ENCODE measurements around the gene DNER. TPM values are rescaled to one million over a fixed set of nuclear protein-coding genes. Genes with fewer than 3 reads are reported as not detected.

Gene DNER
- total and polyA plus RNA-seq, 2 donors (not counting 1 experiment from before 2014, with no cell fraction given): not detected

DNA sequence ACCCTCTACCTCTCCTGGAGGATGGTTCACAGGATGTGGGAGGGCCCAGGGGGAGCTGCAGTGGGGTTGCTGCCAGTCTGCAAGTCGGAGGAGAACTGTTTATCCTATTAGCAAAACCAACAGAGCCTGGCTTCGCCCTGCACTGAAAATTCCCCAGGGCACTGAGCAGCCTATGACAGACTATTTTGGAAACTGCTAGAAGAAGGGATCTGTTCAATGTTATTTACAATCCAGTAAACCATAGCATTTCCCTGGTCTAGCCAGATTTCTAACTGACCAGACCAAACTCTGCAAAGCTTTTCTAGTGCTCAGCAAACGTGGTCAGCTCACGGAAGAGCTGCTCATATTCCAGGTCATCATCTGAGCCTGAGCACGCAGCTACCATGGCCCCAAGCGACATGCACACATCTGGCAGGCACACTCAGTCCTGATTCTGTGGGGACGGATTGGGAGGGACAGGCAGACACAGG lies 378.4 kb downstream of the DNER start:
- H3K4me3 ChIP-seq (ENCODE audit: control extremely low read depth in 1 of 5, extremely low read depth in 1 of 5, insufficient read depth in 1 of 5, low read depth in 2 of 5, low read length in 4 of 5): no peak overlapping the region
- H3K27ac ChIP-seq (ENCODE audit: low read length in 2 of 2): no peak overlapping the region
- no peak overlapping the region for H3K4me2 ChIP-seq (replicated peaks; ENCODE audit: low read depth, low read length, poor library complexity, severe bottlenecking)
- Mint-ChIP-seq H3K27me3 (no peaks in the 10 kb centered on the region), H3K9me3 (ENCODE audit: insufficient read depth) (no peaks in the 10 kb centered on the region), H3K4me1 (peaks cover 21% of the 10 kb centered on the region), H3K27ac (no peak overlapping the region), H3K4me3 (no peak overlapping the region)
- DNase-seq: no peak
- no peak for ATAC-seq (ENCODE audit: low read depth)
- H2AFZ ChIP-seq (ENCODE audit: insufficient read depth, low read depth, low read length, poor library complexity, severe bottlenecking): no peak overlapping the region
- WGBS (ENCODE audit: insufficient coverage): 96% methylated on average over 5 of the region's 7 CpGs
- H3K79me2 ChIP-seq (ENCODE audit: control insufficient read depth, insufficient read depth, low read length): no peaks in the 10 kb centered on the region
- CTCF ChIA-PET: no interaction called here
- H3K27me3 ChIP-seq (replicated peaks in 1 of 4; ENCODE audit: control extremely low read depth in 1 of 4, control insufficient read depth in 3 of 4, insufficient read depth in 4 of 4, low read length in 3 of 4): no peaks in the 10 kb centered on the region
- H3K9me3 ChIP-seq (ENCODE audit: control extremely low read depth in 1 of 3, control insufficient read depth in 2 of 3, insufficient read depth in 1 of 3, low read length in 2 of 3): no peaks in the 10 kb centered on the region
- H3K36me3 ChIP-seq (replicated peaks in 1 of 2; ENCODE audit: control extremely low read depth in 1 of 2, control insufficient read depth in 1 of 2, extremely low read depth in 1 of 2, insufficient read depth in 2 of 2, low read length in 1 of 2): no peaks in the 10 kb centered on the region
- H4K20me1 ChIP-seq (ENCODE audit: control insufficient read depth, insufficient read depth, low read length, poor library complexity, severe bottlenecking): no peaks in the 10 kb centered on the region
- H3K4me1 ChIP-seq (ENCODE audit: control insufficient read depth in 2 of 2, insufficient read depth in 2 of 2, low read length in 2 of 2): peaks cover 16 to 32% of the 10 kb centered on the region in 2 donors
- intact Hi-C loops (cut with micrococcal nuclease): no loop called here
- POLR2A ChIA-PET: no interaction called here
- no peak for TF ChIP-seq EZH2 (IDR thresholded peaks at IDR 0.05; ENCODE audit: borderline replicate concordance, insufficient read depth, low read depth, low read length, poor library complexity, severe bottlenecking)
- TF ChIP-seq, protein P1, sequence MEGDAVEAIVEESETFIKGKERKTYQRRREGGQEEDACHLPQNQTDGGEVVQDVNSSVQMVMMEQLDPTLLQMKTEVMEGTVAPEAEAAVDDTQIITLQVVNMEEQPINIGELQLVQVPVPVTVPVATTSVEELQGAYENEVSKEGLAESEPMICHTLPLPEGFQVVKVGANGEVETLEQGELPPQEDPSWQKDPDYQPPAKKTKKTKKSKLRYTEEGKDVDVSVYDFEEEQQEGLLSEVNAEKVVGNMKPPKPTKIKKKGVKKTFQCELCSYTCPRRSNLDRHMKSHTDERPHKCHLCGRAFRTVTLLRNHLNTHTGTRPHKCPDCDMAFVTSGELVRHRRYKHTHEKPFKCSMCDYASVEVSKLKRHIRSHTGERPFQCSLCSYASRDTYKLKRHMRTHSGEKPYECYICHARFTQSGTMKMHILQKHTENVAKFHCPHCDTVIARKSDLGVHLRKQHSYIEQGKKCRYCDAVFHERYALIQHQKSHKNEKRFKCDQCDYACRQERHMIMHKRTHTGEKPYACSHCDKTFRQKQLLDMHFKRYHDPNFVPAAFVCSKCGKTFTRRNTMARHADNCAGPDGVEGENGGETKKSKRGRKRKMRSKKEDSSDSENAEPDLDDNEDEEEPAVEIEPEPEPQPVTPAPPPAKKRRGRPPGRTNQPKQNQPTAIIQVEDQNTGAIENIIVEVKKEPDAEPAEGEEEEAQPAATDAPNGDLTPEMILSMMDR (IDR thresholded peaks at IDR 0.05): no peak
- H3K9ac ChIP-seq (ENCODE audit: low read length): no peak overlapping the region

DNA sequence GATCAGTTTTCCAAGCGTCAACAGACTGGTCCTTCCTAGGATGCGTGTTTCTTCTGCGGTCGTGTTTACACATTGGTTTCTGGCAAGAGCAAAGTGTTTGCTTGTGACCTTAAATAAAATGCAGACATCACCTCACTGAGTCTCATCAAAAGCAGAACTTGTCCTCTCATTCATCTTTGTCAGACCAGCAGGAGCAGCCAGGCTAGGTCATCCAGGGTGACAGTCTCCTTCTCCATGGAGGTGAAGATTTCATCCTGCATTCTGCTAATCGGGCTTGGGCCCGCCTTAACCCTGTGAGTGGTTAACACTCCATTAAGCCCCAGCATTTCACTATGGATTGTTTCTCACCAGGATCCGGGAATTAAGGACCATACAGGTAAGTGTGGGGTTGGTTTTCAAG lies 379.0 kb downstream of the DNER start:
- Histone ChIP-seq H3K27me3 (replicated peaks in 1 of 4; ENCODE audit: control extremely low read depth in 1 of 4, control insufficient read depth in 3 of 4, insufficient read depth in 4 of 4, low read length in 3 of 4) (no peaks in the 10 kb centered on the region), H3K4me2 (replicated peaks; ENCODE audit: low read depth, low read length, poor library complexity, severe bottlenecking) (no peak overlapping the region), H2AFZ (ENCODE audit: insufficient read depth, low read depth, low read length, poor library complexity, severe bottlenecking) (no peak overlapping the region), H3K4me1 (ENCODE audit: control insufficient read depth in 2 of 2, insufficient read depth in 2 of 2, low read length in 2 of 2) (peaks cover 21 to 38% of the 10 kb centered on the region in 2 donors), H3K36me3 (replicated peaks in 1 of 2; ENCODE audit: control extremely low read depth in 1 of 2, control insufficient read depth in 1 of 2, extremely low read depth in 1 of 2, insufficient read depth in 2 of 2, low read length in 1 of 2) (no peaks in the 10 kb centered on the region), H3K9me3 (ENCODE audit: control extremely low read depth in 1 of 3, control insufficient read depth in 2 of 3, insufficient read depth in 1 of 3, low read length in 2 of 3) (no peaks in the 10 kb centered on the region), H3K4me3 (ENCODE audit: control extremely low read depth in 1 of 5, extremely low read depth in 1 of 5, insufficient read depth in 1 of 5, low read depth in 2 of 5, low read length in 4 of 5) (no peak overlapping the region), H3K27ac (ENCODE audit: low read length in 2 of 2) (no peak overlapping the region), H3K9ac (ENCODE audit: low read length) (no peak overlapping the region), H3K79me2 (ENCODE audit: control insufficient read depth, insufficient read depth, low read length) (no peaks in the 10 kb centered on the region), H4K20me1 (ENCODE audit: control insufficient read depth, insufficient read depth, low read length, poor library complexity, severe bottlenecking) (no peaks in the 10 kb centered on the region)
- Mint-ChIP-seq H3K27me3 (no peaks in the 10 kb centered on the region), H3K27ac (no peak overlapping the region), H3K4me1 (peaks cover 25% of the 10 kb centered on the region), H3K9me3 (ENCODE audit: insufficient read depth) (no peaks in the 10 kb centered on the region), H3K4me3 (no peak overlapping the region)
- 92% methylated on average over 6 of the region's 7 CpGs for WGBS (ENCODE audit: insufficient coverage)
- intact Hi-C loops (cut with micrococcal nuclease): no loop called here
- ATAC-seq (ENCODE audit: low read depth) (no peak), DNase-seq (no peak)
- TF ChIP-seq, protein P1 (IDR thresholded peaks at IDR 0.05): no peak
- no peak for TF ChIP-seq EZH2 (IDR thresholded peaks at IDR 0.05; ENCODE audit: borderline replicate concordance, insufficient read depth, low read depth, low read length, poor library complexity, severe bottlenecking)
- POLR2A ChIA-PET: no interaction called here
- CTCF ChIA-PET: no interaction called here
